Middle frontal gyrus (tissue), 1 donor: ENCODE data around the gene RPS6KL1.

Experiments
- DNase-seq: peaks from one replicate; pipeline ENCODE4 v3.0.0-alpha.2; 2015; ENCODE audit warnings: low spot score; ENCODE audit errors: extremely low spot score

Gene RPS6KL1

DNA sequence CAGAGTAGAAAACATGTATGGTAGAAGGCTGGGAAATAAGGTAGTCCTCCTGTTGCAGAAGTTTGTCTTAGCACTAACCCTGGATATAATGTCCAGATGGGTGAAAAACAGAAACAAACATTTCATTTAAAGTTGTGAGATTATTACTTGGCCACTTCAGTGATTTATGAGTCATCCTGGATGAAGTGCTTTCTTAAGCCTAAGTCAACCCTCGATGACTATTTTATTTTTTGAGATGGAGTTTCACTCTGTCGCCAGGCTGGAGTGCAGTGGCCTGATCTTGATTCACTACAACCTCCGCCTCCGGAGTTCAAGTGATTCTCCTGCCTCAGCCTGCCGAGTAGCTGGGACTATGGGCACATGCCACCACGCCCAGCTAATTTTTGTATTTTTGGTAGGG lies 31.2 kb downstream of the RPS6KL1 start:
- DNase-seq, result no peak

- no peak for DNase-seq
Measured at GRCh38 chr14:74890262-74890661, 32.8 kb downstream of the RPS6KL1 start.

- no peak for DNase-seq
Measured at GRCh38 chr14:74888164-74889158, 34.6 kb downstream of the RPS6KL1 start.

DNA sequence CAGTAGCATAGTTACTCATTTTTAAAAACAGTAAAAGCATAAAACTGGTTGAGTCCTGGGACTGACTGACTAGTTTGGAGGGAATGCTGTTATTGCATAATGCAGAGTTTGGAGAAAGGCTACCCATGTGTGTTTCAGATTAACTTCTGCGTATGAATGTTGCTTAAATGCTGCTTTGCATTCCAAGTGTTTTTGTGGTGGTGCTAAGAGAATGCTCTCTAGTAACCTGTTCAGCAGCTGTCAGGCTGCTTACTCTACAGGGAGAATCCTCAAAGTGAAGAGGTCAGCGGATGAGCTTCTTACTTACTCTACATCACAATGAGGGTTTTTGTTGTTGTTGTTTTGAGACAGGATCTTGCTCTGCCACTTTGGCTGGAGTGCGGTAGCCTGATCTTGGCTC lies 37.1 kb downstream of the RPS6KL1 start:
- DNase-seq, result no peak

DNA sequence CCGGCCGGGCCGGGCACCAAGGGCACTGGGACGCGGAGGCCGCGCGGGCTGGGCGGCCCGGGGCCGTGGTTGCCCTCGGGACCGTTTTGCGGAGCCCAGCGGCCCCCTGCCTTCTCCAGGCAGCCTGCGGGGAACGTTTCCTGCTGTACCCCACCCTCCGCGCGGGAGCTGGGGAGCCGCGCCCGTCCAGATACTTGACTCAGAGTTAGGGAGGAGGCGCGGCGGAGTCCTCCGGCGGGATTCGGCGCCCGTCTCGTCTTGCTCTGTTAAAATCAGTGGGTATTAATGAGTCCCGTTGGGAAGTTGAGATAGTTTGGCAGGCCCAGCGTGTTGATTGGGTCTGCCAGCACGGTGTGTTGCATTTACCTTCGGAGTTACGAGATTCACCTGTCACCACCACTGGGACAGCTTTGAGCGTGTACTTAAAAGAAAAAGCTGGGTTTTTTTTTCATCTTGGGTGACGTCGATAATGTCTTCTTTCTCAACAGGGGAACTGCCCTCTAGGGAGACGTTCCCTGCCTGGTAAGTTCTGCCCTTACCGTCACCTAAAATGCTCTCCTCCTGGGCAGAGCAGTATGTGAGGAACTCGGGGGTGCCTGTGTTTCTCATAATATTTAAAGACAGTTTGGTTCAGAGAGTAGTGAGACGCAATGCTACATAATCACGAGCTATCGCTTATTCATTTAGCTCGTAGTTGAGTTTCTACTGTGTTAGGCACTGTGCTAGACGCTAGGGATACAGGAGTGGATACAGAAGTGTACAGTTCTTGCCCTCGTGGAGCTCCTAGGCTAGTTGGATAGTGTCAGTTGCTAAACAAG lies 40.7 kb downstream of the RPS6KL1 start:
- DNase-seq, result no peak

DNA sequence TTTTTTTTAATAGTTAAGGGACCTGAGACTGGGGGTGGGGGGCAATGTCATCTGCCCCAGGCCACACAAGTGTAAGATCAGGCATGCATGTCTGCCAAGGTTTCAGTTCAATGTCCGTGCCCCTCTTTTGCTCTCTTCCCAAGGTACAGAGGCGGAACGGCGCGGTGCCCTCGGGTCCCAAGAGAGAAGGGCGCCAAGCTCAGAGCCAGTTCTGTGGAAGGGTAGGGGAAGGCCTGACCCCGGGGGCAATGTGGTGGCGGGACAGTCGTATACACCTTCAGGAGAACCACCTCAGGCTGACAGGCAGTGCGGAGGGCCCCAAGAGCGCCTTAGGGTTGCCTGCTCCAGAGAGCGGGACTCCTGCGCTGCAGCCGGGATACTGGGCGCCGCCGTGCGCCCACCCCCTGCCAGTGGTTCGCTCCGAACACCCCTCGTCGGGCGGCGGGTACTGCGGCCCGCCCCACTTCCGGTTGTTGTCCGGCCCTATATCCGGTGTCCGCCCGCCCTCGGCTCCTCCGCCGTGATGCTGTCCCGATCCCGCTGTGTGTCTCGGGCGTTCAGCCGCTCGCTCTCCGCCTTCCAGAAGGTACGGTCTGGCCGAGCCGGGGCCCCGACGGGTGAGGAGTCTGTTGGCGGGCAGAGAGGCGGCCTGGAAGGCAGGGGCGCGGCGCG lies 41.5 kb downstream of the RPS6KL1 start, which contains the start of gene DLST:
DLST (plus strand) TSS at position 486 of the 672 bp plus-strand sequence; CDS start at position 524, 38 bp downstream.
- DNase-seq, result peak; percentile 73

GRCh38 chr14:74879427-74880182 lies 43.5 kb downstream of the RPS6KL1 start:
- DNase-seq, result no peak

DNA sequence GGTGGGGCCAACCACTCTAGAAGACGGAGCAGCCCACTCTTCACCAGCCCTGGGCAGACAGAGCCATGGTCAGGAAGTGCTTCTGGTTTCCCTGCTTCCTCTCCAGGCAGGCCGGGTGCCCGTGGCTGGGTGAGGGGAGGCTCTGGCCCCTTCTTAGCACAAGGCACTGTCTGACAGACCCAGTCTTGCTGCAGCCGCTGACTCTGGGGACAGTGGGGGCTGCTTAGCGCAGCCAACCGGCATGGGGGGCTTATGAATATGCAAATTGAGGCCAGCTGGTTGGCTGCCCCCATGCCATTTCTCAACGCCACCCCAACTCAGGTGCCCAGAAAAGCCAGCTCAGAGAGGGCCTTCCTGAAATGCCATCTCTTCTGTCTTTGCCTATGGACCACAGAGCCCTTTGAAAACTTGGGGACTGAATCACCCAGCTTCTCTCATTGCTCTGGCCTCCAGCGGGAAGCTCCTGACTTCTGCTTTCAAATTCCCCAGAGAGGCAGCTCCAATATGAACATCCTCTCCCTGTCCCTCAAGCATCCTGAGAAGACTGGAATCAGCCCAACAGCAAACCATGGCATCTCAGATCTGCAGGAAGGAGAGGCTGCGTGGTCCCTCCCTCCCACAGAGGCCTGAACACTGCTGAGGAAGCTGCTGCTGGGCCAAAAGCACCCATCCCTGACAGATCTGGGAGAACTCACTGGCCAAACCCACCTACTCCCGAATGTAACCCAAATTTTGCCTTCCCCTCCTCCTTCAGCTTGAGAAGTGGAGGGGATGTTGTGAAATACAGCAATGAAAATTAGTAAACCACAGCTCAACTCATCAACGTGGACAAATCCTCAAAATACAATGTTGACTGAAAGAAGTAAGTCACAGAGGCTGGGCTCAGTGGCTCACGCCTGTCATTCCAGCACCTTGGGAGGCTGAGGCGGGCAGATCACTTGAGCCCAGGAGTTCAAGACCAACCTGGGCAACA lies 46.8 kb downstream of the RPS6KL1 start, which contains the start of gene PROX2:
PROX2 (minus strand) TSS at position 205 of the 973 bp plus-strand sequence. CDS start 12,311 bp downstream, outside the sequence.
- DNase-seq, result no peak

- DNase-seq, result no peak
Measured at GRCh38 chr14:74875204-74875603, 47.9 kb downstream of the RPS6KL1 start.

DNA sequence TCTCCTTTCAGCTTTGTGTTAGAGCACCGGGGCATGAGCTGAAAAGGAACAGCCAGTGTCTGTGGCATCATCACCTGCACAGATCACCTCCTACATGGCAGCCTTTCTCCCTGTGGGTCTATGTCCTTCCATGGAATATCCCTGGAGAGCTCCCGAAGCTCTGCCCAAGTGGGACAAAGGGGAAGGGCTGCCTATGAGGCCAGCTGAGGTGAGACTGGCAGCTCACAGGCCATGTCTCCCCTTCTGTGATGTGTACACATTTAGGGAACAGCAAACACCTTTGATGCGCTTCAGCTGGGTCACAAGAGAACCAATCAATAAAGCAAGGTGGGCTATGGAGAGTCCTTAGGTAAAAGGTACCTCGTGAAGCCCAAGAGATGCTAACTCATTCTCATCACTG lies 51.2 kb downstream of the RPS6KL1 start:
- no peak for DNase-seq

GRCh38 chr14:74868739-74869138 lies 54.3 kb downstream of the RPS6KL1 start:
- DNase-seq, result no peak

GRCh38 chr14:74867673-74868072 lies 55.4 kb downstream of the RPS6KL1 start:
- no peak for DNase-seq

DNA sequence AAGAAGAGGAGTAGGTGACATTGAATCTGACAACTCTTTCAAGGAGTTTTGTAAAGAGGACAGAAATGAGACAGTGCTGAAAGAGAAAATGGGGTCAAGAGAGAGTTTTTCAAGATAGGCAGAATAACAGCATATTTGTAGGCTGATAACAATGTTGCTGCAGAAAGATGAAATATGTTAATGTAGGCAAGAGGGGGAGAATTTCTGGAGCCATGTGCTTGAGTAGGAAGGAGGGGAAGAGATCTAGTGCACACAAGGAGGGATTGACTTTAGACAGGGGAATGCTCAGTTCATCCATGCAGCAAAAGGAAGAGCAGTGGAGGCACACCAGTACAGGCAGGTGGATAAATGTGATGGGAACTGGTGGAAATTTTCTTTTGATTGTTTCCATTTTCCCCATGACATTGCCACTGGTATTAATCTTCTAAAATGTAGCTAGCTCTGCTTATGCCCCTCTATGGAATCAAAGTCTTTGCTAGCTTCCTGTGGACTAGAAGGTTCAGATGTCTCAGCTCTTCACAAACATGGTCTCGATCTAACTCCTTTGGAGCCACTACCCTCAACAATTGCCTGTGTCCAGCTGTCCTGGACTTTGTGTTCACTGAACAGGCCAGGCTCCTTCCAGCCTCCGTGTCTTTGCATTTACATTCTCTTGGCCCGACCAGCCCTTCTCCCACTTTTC lies 56.2 kb downstream of the RPS6KL1 start:
- no peak for DNase-seq

DNA sequence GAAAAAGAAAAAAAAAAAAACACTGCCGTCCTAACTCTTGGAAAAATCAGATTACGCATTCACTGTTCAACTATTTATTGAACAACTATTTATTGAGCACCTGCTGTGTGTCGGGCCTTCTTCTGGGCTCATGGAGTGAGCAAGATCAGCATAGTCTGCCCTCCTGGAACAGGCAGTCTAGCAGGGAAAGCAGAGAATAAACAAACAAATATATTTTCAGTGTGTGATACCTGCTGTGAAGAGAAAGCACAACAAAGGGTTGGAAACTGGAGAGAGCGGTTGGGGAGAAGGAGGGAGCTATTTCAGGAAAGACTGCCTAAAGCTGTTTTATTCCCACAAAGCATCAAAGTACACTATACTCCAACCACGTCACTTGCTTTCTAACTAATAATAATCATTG lies 57.9 kb downstream of the RPS6KL1 start:
- no peak for DNase-seq

DNA sequence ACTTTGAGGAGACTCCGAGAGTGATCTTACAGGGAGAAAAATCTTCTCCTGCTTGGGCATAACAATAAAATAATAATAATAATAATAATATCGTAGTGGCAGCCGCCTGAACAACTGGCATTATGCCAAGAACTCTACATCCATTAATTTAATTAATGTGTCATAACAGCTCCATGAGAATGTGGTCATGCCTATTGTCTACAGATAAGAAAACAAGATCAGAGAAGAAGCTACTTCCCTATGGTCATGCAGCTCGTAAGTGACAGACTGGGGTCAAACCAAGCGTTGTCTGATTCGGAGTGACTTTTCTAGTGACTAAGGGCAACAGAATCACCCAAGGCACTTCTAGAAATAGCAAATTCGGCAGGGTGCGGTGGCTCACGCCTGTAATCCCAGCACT lies 58.9 kb downstream of the RPS6KL1 start:
- DNase-seq, result no peak

DNA sequence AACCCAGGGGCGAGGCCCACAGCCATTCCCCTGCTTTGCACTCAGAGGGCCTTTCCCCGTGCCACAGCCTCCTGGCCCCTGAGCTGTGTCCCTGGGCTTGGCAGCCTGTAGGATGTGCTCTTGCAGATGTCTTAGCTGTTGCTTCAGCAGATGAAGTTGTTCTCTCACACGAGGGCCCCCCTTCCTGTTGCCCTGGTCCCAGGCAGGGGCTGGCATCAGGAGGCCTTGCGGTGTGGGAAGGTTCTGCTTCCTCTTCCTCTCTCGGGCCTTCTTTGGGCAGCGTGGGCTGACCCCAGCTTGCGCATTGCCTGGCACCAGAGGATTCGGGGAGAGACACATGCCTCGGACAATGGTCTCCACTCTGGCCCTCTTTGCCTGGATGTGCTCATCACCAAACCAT lies 59.8 kb downstream of the RPS6KL1 start:
- no peak for DNase-seq

DNA sequence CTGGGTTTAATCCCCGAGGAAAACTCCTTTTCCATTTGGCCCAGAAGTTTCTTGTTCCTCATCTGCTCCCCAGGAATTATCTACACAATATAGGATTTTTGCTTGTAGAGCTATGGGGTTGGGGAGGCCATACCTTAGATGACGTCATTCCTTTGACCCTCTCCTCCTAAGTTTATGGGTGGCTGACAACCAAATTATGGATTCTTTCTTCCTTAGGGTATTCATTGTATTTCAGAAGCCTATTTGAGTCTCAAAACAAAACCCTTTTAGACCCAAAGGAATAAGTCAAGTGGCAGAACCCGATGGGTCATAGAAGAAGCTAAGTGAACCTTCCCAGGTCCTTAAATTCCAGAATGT lies 61.3 kb downstream of the RPS6KL1 start:
- no peak for DNase-seq

GRCh38 chr14:74860899-74861733 lies 61.9 kb downstream of the RPS6KL1 start:
- DNase-seq, result peak; percentile 68
